Measurements from ENCODE around the gene DLK1.

DLK1 gene

DNA sequence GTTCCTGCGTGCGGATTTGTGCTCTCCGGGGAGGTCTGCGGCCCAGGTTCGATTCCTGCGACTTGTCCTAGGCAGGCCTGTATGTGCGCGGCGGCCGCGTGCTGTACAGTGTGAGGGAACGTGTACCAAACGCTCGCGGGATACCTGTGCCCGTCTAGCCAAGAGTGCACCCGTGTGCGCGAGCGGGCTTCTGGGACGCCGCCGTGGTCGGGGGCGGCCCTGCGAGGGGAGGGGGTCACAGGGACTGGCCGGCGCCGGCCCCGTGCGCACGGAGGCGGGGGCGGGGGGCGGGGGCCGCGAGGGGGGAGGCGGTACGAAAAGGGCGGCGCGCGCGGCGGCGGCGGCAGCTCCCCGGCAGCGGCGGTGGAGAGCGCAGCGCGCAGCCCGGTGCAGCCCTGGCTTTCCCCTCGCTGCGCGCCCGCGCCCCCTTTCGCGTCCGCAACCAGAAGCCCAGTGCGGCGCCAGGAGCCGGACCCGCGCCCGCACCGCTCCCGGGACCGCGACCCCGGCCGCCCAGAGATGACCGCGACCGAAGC is at the start of gene DLK1:
DLK1 (plus strand) TSS at position 343 of the 536 bp plus-strand sequence; CDS start at position 520, 177 bp downstream.
- no peak for DNase-seq (ENCODE audit: low read depth in 2 of 2)

GRCh38 chr14:100677152-100677551 is 49.5 kb upstream of the DLK1 start:
- DNase-seq (ENCODE audit: low read depth in 2 of 2), result no peak

DNA sequence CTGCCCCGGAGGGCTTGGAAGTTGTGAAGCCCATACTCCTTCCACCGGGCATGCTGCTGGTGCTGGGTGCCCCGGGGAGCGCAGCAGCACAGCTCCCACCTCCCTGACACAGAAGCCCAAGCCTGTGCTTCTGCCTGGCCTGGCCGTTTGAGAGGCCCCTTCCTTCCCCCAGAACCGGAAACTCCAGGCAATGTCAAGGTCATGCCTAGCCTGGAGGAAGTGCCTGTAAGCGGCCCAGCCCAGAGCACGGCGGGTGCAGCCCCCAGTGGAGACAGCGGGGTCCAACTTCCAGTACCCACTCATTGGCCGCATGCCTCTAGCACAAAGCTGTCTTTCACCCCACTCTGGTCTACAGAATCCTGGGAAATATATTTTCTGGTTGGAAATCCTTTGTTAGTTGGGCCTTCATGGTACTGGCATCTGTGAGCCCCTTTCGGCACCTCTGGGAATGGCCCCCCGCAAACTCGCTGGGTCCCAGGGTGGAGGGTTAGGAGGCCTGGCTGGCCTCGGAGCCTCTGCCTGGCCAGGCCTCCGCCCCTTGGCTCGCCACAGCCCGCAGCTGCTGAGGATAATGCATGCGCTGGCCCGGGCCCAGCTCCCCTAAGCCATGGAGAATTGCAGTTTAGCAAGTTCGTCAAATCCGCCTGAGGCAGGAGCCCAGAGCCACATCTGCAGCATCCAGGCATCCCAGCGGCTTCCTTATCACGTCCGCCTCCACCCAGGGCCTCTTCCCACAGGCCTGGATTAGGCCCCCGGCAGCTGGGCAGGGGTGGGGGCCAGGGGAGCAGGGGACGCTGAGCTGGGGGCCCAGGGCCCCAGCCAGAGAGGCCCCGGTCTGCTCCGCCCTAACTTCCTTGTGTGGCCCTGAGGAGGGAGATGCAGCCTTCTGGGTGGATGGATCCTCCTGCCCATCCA is 48.9 kb upstream of the DLK1 start:
- no peak for DNase-seq (ENCODE audit: low read depth in 2 of 2)

- no peak for DNase-seq (ENCODE audit: low read depth in 2 of 2)
These were observed 48.2 kb upstream of the DLK1 start for GRCh38 chr14:100678469-100678828.

GRCh38 chr14:100679153-100679552 is 47.5 kb upstream of the DLK1 start:
- no peak for DNase-seq (ENCODE audit: low read depth in 2 of 2)

DNA sequence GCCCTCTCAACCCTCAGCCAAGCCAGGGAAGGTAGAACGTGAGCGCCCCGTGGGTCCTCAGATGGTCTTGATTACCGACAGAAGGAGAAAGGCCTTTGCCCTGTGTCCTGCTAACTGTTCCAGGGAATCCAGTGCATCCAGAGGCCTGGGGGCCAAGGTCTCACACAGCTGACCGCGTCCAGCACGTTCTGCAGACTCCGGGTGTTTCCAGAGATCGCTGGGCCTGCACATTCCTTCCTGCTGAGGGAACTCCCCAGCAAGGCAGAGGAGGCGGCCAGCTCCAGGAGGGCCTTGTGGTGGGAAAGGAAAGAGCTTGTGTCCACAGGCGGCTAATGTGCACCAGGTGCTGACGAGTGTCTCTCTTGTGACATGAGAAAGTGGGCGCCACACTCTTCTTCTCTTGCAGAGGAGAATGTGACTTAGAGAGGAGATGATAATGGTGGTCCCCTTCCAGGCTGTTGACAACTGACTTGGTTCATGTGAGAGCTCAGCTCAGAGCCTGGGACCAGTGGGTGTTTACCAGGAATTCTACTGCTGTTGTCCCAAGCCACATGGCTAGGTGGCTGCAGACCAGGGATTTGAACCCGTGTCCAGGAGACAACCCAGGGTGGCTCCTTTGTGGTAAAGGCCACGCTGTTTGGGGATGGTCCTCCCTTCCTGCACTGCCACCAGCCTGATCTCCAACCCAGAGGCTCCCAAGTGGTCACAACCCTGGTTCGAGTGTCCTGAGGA is 46.8 kb upstream of the DLK1 start:
- no peak for DNase-seq (ENCODE audit: low read depth in 2 of 2)

GRCh38 chr14:100680439-100681051 is 46.1 kb upstream of the DLK1 start:
- no peak for DNase-seq (ENCODE audit: low read depth in 2 of 2)

GRCh38 chr14:100681111-100681510 is 45.6 kb upstream of the DLK1 start:
- DNase-seq (ENCODE audit: low read depth in 2 of 2), result no peak

DNA sequence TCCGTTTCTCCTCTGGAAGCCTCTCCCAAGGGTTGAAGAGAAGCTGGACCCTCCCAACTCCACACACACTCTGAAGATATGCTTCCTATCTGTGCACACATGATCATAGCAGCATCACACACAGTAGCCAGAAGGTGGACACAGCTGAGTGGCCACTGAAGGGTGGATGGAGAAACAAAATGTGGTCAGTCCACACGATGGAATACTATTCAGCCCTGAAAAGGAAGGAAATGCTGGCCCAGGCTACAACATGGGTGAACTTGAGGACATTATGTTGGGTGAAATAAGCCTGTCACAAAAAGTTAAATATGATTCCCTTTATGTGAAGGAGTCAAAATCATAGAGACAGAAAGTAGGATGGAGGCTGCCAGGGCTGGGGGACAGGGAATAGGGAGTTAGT is 43.9 kb upstream of the DLK1 start:
- DNase-seq (ENCODE audit: low read depth in 2 of 2), result no peak

DNA sequence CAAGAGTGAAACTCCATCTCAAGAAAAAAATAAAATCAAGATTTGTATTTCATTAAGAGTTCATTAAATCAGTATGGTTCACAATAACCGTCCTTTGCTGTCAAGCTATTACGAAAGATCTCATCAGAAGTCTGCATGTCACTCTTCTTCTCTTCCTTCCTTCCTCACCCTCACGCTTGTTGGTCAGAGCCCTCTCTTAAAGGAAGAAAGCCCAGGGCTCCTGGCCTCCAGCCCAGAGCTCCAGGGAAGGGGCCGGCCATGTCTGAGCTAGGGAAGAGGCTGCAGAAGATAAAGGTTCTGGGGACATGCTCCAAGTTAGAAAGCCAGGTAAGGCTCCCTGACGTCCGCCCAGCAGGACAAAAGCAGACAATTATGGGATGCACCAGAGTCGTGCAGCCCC is 43.1 kb upstream of the DLK1 start:
- no peak for DNase-seq (ENCODE audit: low read depth in 2 of 2)

DNA sequence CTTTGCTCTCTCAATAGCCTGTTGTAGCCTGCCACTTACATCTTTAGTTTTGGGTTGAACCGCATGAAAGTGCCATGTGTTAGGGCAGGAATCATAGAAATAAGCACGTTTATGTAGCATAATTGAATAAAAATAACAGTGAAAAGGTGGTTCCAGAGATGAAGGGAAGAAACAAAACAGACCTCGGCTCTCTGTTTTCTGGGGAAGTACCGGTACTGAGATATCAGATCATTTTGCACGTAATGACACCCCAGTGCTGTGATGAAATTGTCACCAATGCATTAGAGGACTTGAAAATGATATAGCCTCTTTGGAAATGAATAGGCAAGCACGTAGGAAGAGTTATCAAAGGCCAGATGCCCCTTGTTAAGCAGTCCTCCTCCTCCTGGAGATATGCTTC is 42.5 kb upstream of the DLK1 start:
- no peak for DNase-seq (ENCODE audit: low read depth in 2 of 2)

DNA sequence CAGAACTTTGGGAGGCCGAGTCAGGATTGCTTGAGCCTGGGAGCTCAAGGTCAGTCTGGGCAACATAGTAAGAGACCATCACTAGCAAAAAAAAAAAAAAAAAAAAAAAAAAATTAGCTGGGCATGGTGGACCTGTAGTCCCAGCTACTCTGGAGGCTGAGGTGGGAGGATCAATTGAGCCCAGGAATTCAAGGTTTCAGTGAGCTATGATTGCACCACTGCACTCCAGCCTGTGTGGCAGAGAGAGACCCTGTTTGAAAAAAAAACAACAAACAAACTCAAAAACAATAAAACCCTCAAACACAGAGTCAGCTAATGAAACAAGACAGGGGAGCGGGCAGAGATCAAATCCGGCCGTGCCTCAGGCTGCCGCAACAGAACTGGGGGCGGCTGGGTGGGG is 41.7 kb upstream of the DLK1 start:
- no peak for DNase-seq (ENCODE audit: low read depth in 2 of 2)

DNA sequence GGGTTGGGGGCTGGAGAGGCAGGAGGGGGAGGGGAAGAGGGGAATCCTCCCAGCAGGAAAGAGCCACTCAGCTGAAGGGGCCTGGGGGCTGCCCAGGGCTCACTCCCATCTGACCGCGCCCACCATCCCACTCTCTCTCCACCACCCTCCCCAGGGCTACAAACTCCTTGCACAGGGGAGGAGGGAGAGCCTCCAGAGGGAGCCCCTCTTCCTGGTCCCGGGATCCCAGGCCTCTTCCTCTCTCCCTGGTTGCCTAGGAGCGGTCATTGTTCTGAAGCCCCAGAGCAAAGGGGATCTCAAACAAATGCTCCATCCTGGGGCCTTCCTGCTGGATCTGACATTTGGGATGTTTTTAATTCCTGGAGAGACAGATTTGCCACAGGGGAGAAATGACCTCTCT is 39.8 kb upstream of the DLK1 start:
- DNase-seq (ENCODE audit: low read depth in 2 of 2), result no peak

- no peak for DNase-seq (ENCODE audit: low read depth in 2 of 2)
These were observed 39.3 kb upstream of the DLK1 start for GRCh38 chr14:100687386-100687785.

- DNase-seq (ENCODE audit: low read depth in 2 of 2), result no peak
These were observed 38.6 kb upstream of the DLK1 start for GRCh38 chr14:100688051-100688450.

- no peak for DNase-seq (ENCODE audit: low read depth in 2 of 2)
These were observed 37.9 kb upstream of the DLK1 start for GRCh38 chr14:100688598-100689461.

DNA sequence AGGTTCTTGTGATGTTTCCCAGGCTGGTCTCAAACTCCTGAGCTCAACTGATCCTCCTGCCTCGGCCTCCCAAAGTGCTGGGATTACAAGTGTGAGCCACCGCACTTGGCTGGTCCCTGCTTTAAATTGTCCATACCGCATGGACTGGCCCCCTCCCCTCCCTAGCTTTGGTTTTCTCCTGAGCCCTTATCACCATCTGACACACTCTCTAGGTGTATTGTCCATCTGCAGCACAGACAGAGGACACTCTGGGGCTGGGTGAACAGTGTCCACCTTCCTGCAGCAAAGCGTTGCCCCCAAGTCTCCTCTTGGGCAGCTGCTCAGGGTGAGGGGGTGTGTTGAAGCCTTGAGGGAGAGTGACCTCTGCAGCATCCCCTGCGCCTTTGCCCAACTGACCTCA is 36.0 kb upstream of the DLK1 start:
- DNase-seq (ENCODE audit: low read depth in 2 of 2), result no peak

- DNase-seq (ENCODE audit: low read depth in 2 of 2), result no peak
These were observed 35.2 kb upstream of the DLK1 start for GRCh38 chr14:100691395-100692056.

- no peak for DNase-seq (ENCODE audit: low read depth in 2 of 2)
These were observed 34.4 kb upstream of the DLK1 start for GRCh38 chr14:100692256-100692655.

DNA sequence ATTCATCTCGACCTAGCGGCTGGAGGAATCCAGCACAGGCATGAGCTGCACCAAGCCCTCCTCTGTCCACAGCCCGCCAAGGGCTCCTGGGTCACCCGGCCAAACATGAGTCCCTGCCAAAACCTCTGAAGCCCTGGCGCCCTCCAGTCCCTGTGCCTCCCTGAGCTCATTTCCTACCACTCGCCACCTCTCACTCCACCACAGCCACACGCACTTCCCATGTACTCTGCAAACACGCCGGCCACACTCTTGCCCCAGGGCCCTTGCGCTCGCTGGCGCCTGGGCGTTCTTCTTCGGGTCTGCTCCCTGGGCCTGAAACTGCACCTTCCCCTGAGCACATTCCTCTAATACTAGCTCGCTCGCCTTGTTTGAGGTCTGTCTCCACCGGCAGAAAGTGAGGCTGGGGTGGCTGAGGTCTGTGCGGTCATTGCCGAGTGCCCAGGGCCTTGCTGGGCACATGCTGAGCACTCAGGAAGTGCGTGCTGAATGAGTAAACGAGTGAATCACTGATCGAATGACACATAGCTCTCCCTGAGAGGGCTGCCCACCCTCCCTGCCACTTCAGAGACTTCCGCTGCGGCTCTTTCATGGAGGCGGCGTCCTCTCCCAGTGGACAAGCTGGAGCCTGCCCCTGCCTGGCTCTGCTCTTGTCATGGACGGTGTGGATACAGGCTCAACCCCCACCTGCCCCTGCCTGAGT is 33.7 kb upstream of the DLK1 start:
- DNase-seq (ENCODE audit: low read depth in 2 of 2), result no peak
